AG09309 (cell line): ENCODE data around the gene TTC39B.

Experiments used
- DNase-seq: peaks from one replicate; pipeline ENCODE4 v3.0.0-alpha.2; 2010; ENCODE audit warnings: low read depth
- H3K4me3 ChIP-seq: 2 replicates; pipeline ENCODE4 v1.5.1; 2011; ENCODE audit warnings: mild to moderate bottlenecking, low read depth, low read length, moderate library complexity; ENCODE audit not compliant: control insufficient read depth
- TF ChIP-seq, protein P1 (sequence below): IDR thresholded peaks from 2 replicates; pipeline ENCODE4 v1.5.1; 2011; ENCODE audit warnings: mild to moderate bottlenecking, low read depth, low read length, inconsistent platforms; ENCODE audit not compliant: insufficient read depth, control insufficient read depth; ENCODE audit errors: missing control alignments

The TTC39B gene

DNA sequence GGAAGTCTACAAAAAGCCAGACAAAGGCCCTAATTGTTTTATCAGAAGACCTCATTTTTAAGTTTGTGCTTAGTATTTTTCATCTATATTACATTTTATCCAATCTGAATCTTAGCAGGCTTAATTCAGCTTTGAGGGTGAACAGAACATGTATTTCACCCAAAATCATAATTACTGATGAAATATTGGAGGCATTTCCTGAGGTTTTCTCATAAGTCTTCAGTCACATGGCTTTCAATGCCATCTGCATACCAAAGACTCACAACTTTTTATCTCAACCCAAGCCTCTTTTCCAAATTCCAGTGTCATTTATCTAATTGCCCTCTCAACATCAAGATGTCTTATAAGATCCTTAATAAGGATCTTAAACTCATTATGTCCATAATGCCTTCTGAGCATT is 150.8 kb downstream of the TTC39B start:
- H3K4me3 ChIP-seq, result no peak overlapping the region
- DNase-seq, result no peak
- TF ChIP-seq, protein P1, sequence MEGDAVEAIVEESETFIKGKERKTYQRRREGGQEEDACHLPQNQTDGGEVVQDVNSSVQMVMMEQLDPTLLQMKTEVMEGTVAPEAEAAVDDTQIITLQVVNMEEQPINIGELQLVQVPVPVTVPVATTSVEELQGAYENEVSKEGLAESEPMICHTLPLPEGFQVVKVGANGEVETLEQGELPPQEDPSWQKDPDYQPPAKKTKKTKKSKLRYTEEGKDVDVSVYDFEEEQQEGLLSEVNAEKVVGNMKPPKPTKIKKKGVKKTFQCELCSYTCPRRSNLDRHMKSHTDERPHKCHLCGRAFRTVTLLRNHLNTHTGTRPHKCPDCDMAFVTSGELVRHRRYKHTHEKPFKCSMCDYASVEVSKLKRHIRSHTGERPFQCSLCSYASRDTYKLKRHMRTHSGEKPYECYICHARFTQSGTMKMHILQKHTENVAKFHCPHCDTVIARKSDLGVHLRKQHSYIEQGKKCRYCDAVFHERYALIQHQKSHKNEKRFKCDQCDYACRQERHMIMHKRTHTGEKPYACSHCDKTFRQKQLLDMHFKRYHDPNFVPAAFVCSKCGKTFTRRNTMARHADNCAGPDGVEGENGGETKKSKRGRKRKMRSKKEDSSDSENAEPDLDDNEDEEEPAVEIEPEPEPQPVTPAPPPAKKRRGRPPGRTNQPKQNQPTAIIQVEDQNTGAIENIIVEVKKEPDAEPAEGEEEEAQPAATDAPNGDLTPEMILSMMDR, result no peak

DNA sequence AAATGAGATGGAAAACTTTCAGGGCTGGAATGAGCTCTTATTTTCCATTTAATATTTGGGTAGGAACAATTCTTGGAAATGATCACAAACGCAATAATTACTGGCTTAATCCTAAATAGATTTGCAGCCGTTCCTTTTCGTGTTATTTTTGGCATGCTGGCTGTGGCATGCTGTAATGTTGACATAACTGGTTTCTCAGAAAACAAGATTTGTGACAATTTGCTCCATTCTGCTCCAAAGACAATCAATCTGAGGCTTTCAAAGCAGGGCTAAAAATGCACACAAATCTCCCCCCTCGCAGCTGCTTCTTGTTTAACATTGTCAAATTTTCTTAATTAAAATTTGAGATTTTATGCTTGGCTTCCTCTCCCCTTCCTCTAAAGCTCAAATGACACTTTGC is 151.2 kb downstream of the TTC39B start:
- TF ChIP-seq, protein P1, result no peak
- DNase-seq, result no peak
- H3K4me3 ChIP-seq, result no peak overlapping the region

DNA sequence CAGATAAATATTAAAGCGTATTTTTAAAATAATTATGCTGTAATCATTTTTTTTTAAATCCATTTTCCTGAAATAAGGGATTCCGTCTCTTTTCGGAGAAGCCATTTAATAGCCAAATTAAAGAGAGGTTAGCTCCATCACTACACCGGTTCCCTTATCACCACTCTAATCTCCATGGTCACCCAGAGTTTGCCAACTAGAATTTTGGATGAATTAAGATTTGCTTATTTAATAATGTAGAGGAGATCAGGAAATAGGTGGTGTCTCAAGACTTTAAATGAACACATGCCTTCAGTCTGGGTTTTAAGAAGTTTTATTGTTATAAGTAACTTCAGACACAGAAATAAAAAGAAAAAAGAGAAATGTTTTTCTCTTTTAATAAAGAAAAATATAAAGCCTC is 151.7 kb downstream of the TTC39B start:
- DNase-seq, result no peak
- TF ChIP-seq, protein P1, result no peak
- H3K4me3 ChIP-seq, result no peak overlapping the region

DNA sequence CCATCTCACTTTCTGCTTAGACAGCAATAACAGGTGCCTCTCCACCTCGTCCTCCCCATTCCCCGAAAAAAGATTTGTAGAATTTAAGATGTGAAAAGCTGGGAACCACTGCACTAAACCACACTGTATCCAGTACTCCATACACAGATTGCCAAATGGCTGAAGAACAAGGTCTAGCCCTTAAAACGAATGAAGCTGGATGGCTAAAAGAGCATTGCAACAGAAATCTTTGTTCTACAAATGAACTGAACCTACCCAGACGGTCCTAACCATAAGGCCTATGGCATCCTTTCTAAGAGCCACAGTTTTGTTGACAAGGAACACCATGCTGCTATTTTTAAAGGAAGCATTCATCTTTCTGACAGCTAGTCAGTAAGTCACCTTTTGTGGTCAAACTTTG is 152.3 kb downstream of the TTC39B start:
- no peak overlapping the region for H3K4me3 ChIP-seq
- DNase-seq, result no peak
- TF ChIP-seq, protein P1, result no peak

DNA sequence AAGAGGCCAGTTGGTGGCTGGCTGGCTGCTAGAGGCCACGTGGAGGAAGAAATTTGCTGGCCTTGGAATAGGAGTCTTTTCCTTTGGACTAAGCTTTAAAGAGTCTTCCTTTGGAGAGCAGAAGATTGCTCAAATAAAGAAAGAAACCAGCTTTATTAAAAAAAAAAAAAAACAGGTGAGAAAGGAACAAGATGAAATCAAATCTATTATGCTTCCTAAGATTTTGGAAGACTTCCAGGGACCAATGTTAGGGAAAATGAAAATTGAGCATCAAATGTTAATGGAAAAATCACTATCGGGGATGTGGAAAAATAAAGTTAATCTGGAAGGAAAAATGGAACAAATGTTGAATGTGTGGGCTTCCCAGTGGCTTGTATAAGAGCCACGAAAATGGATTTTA is 153.1 kb downstream of the TTC39B start:
- no peak for DNase-seq
- H3K4me3 ChIP-seq, result no peak overlapping the region
- TF ChIP-seq, protein P1, result no peak

DNA sequence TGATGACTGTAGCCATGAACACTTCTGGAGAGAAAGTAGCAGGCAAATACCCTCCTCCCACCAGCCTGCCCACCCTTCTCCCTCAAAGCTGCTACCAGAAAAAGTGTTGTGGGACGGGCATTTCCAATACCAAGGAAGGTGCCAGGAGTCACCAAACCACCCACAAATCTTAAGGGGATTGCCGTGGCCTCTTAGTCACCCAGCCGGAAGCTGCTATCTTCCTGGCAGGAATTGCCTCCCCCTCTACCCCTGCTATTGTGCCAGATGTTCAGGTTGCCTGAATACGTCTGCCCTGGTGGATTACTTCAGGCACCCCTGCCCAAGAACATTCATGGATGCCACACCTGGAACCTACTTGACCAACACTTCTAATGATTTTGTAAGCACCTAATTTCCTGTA is 156.1 kb downstream of the TTC39B start:
- TF ChIP-seq, protein P1, result no peak
- no peak for DNase-seq
- no peak overlapping the region for H3K4me3 ChIP-seq

DNA sequence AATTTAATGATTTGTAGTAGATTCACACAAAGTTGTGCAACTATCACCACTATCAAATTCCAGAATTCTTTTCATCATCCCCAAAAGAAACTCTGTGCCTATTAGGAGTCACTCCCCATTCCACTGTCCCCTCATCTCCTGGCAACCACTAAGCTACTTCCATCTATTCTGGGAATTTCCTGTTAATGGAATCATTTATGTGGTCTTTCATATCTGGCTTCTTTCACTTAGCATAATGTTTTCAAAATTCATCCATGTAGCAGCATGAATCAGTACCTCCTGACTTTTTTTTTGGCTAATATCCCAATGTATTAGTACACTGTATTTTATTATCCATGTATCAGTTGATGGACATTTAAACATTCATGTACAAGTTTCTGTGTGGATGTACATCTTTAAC is 157.6 kb downstream of the TTC39B start:
- no peak for DNase-seq
- TF ChIP-seq, protein P1, result no peak
- H3K4me3 ChIP-seq, result no peak overlapping the region
